ENCODE measurements around the gene SNRPD2.
"Not testable (repeated sequence)": the region's sequence is repeated elsewhere in the genome, so short reads cannot be mapped to it uniquely, and the experiment has no call there.

Gene SNRPD2

GRCh38 chr19:45691516-45692186 is at the start of gene SNRPD2:
Gene SNRPD2, minus strand, starts transcription at chr19:45691953. Its CDS starts 65 bp downstream, at chr19:45691888.
- DNase-seq = peak; percentile 58

GRCh38 chr19:45739498-45740439 is 48.0 kb upstream of the SNRPD2 start:
- DNase-seq = peak; percentile 39

GRCh38 chr19:45733160-45733810 is 41.5 kb upstream of the SNRPD2 start, which contains the start of gene MEIOSIN:
Gene MEIOSIN, plus strand, starts transcription at chr19:45733439. Its CDS starts 1,938 bp downstream, at chr19:45735377.
- DNase-seq = no peak

GRCh38 chr19:45730368-45731288 is 38.9 kb upstream of the SNRPD2 start, which contains the start of gene FBXO46:
Gene FBXO46, minus strand, starts transcription at chr19:45730896. Its CDS starts 17,401 bp downstream, at chr19:45713495.
- peak; percentile 89 for DNase-seq

- no peak for DNase-seq
Measured at GRCh38 chr19:45729800-45730290, 38.1 kb upstream of the SNRPD2 start.

- DNase-seq = not testable (repeated sequence)
Measured at GRCh38 chr19:45728683-45729082, 36.9 kb upstream of the SNRPD2 start.

GRCh38 chr19:45720065-45720464 is 28.3 kb upstream of the SNRPD2 start:
- not testable (repeated sequence) for DNase-seq

- DNase-seq = no peak
Measured at GRCh38 chr19:45717983-45718650, 26.4 kb upstream of the SNRPD2 start.

- DNase-seq = peak; percentile 91
Measured at GRCh38 chr19:45717131-45717982, 25.6 kb upstream of the SNRPD2 start.

- DNase-seq = no peak
Measured at GRCh38 chr19:45716359-45717130, 24.8 kb upstream of the SNRPD2 start.

GRCh38 chr19:45715139-45715538 is 23.4 kb upstream of the SNRPD2 start:
- DNase-seq = no peak

- DNase-seq = no peak
Measured at GRCh38 chr19:45713141-45713540, 21.4 kb upstream of the SNRPD2 start.

- no peak for DNase-seq
Measured at GRCh38 chr19:45712699-45713067, 20.9 kb upstream of the SNRPD2 start.

- DNase-seq = no peak
Measured at GRCh38 chr19:45711851-45712698, 20.3 kb upstream of the SNRPD2 start.

GRCh38 chr19:45710356-45711130 is 18.8 kb upstream of the SNRPD2 start:
- no peak for DNase-seq

- DNase-seq = no peak
Measured at GRCh38 chr19:45705710-45706415, 14.1 kb upstream of the SNRPD2 start.

- DNase-seq = no peak
Measured at GRCh38 chr19:45705115-45705514, 13.4 kb upstream of the SNRPD2 start.
